ENCODE measurements around the gene FER1L5.

The FER1L5 gene

DNA sequence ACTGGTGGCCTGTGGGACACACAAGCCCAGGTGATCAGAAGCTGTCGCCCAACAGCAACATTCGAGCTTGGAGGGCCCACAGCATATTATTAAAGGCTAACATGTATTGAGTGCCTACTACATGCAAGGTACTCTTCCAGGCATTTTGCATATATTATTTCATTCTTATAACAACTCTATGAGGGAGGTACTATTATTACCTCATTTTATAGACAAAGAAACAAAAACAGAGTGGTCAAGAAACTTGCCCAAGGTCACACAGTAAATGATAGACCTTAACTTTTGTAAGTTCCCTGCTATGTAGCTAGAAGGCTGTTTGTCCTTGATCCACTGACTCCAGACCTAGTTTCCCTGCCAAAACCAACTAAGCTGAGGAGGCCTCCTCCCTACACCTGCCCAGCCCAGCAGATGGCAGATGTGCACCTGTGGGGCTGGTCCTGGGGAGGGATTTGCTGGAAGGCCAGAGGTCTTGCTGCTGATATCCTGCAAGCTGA lies 40.2 kb upstream of the FER1L5 start:
- no peak for TF ChIP-seq CTCF (IDR thresholded peaks at IDR 0.05; ENCODE audit: low read depth, low read length)
- H3K4me3 ChIP-seq (ENCODE audit: low read depth, low read length) = no peak overlapping the region

GRCh38 chr2:96604104-96604503 lies 38.5 kb upstream of the FER1L5 start:
- H3K4me3 ChIP-seq (ENCODE audit: low read depth, low read length) = no peak overlapping the region
- TF ChIP-seq CTCF (IDR thresholded peaks at IDR 0.05; ENCODE audit: low read depth, low read length) = 0 out of 2 replicates have a peak, but pooled peaks have one; percentile 2

- TF ChIP-seq CTCF (IDR thresholded peaks at IDR 0.05; ENCODE audit: low read depth, low read length) = no peak
- no peak overlapping the region for H3K4me3 ChIP-seq (ENCODE audit: low read depth, low read length)
Measured at GRCh38 chr2:96608469-96609455, 33.8 kb upstream of the FER1L5 start.

DNA sequence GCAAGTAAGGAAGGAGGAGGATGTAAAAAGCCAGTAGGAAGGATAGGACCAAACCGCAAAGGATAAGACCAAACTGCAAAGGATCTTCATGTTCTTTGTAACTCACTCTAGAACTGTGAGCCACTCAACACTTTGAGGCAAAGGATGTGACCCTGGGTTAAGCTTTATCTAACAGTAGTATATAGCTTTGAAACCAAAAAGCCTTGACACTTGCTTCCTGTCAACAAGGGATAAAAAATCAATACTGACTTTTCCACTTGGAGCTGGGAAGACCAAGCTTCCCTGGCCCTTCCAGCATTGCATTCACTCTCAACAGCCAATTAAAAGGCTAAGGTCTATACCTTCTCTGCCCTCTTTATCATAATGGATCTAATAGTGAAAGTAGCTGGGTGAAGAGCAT lies 26.4 kb upstream of the FER1L5 start:
- no peak for TF ChIP-seq CTCF (IDR thresholded peaks at IDR 0.05; ENCODE audit: low read depth, low read length)
- no peak overlapping the region for H3K4me3 ChIP-seq (ENCODE audit: low read depth, low read length)

DNA sequence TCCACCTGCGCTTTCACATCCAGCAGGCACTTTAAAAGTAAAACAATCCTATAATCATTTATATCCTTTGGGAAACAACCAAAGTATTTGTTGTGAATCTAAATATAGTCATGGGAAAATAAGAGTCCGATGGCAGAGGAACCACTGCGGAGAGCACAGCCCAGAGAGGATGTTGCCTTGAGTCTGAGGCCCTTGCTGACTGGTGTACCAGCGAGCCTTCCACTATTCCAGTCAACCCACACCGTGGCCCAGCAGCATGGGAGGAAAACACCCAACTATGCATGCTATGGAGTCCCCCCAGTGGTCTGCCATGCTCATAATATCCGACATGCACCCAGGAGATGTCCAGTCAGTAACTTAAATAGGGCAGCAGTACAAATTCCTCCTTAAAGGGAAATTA lies 26.0 kb upstream of the FER1L5 start:
- TF ChIP-seq CTCF (IDR thresholded peaks at IDR 0.05; ENCODE audit: low read depth, low read length) = no peak
- H3K4me3 ChIP-seq (ENCODE audit: low read depth, low read length) = no peak overlapping the region

- H3K4me3 ChIP-seq (ENCODE audit: low read depth, low read length) = no peak overlapping the region
- TF ChIP-seq CTCF (IDR thresholded peaks at IDR 0.05; ENCODE audit: low read depth, low read length) = no peak
Measured at GRCh38 chr2:96617012-96617411, 25.6 kb upstream of the FER1L5 start.

- TF ChIP-seq CTCF (IDR thresholded peaks at IDR 0.05; ENCODE audit: low read depth, low read length) = no peak
Measured at GRCh38 chr2:96618596-96619283, 23.8 kb upstream of the FER1L5 start.

More at GRCh38 chr2:96618596-96619283, 23.8 kb upstream of the FER1L5 start:
- no peak overlapping the region for H3K4me3 ChIP-seq (ENCODE audit: low read depth, low read length)

All from WI38 (cell line).